H1 (cell line): ENCODE results near the gene TMEM117. TPM values are rescaled to one million over a fixed set of nuclear protein-coding genes. Genes with fewer than 3 reads are reported as not detected.

Experiments used
- SIN3A ChIP-seq, 2 experiments: IDR thresholded peaks in 1 of 2; conservative IDR thresholded peaks in 1 of 2; 2 replicates each; pipeline ENCODE4 v1.6.1; 2011 to 2012; ENCODE audit warnings: low read length in 2 of 2, improper control_type of control experiment in 1 of 2, low read depth in 1 of 2, mild to moderate bottlenecking in 1 of 2
- polyA plus RNA-seq, 7 experiments: library from polyadenylated mRNA; depleted of rRNA in 3 of 7; stranded (reverse) in 5 of 7; unstranded in 2 of 7; fragments of >200 nt in 5 of 7; fragments of 200-250 nt in 2 of 7; gene quantifications; 1 replicate in 5 of 7; 2 replicates in 1 of 7; 4 replicates in 1 of 7; pipeline versions ENCODE4 v1.2.1 to v1.2.3, GENCODE V29; 2011 to 2013; ENCODE audit warnings: missing spikeins in 2 of 7, mixed read lengths in 2 of 7
- total RNA-seq: library from RNA; stranded (reverse); fragmentation: NEBNext Ultra II Directional; extraction: Animal tissue kit (Norgen Biotek cat#: 25700); gene quantifications from 2 replicates; pipeline ENCODE4 v1.2.1, GENCODE V29; 2021
- TF ChIP-seq, protein P1 (sequence below), 3 experiments: IDR thresholded peaks; 1 replicate in 2 of 3; 2 replicates in 1 of 3; pipeline versions ENCODE4 v1.5.1 to v1.6.1; 2011; ENCODE audit warnings: low read length in 3 of 3, mild to moderate bottlenecking in 3 of 3, inconsistent platforms in 2 of 3, low read depth in 1 of 3, moderate library complexity in 1 of 3; ENCODE audit not compliant: insufficient read depth in 1 of 3; ENCODE audit errors: control extremely low read depth in 1 of 3

The TMEM117 gene
- total and polyA plus RNA-seq, 2 of the 8 experiments (the other 6 are each of a cell fraction or from before 2014, with no cell fraction given), result 0.80 to 1.4 TPM

DNA sequence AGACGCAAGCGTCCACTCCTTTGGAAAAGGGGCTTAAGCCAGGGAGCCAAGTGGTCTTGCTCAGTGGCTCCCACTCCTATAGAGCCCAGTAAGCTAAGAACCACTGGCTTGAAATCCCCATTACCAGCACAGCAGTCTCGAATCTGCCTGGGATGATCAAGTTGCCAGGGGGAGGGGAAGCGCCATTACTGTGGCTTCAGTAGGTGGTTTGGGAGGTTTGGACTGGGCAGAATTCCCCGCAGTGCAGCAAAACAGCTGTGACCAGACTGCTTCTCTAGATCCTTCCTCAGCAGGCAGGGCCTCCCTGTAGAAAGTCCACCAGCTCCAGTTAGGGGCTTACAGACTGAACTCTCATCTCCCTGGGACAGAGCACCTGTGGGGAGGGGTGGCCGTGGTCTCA is 115.4 kb downstream of the TMEM117 start (continued):
- TF ChIP-seq SIN3A (conservative IDR thresholded peaks at IDR 0.05 in 1 of 2, IDR thresholded peaks at IDR 0.05 in 1 of 2; ENCODE audit: low read depth in 1 of 2, low read length in 2 of 2), result no peak
- TF ChIP-seq, protein P1, sequence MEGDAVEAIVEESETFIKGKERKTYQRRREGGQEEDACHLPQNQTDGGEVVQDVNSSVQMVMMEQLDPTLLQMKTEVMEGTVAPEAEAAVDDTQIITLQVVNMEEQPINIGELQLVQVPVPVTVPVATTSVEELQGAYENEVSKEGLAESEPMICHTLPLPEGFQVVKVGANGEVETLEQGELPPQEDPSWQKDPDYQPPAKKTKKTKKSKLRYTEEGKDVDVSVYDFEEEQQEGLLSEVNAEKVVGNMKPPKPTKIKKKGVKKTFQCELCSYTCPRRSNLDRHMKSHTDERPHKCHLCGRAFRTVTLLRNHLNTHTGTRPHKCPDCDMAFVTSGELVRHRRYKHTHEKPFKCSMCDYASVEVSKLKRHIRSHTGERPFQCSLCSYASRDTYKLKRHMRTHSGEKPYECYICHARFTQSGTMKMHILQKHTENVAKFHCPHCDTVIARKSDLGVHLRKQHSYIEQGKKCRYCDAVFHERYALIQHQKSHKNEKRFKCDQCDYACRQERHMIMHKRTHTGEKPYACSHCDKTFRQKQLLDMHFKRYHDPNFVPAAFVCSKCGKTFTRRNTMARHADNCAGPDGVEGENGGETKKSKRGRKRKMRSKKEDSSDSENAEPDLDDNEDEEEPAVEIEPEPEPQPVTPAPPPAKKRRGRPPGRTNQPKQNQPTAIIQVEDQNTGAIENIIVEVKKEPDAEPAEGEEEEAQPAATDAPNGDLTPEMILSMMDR (IDR thresholded peaks at IDR 0.05; ENCODE audit: control extremely low read depth in 1 of 3, insufficient read depth in 1 of 3, low read depth in 1 of 3, low read length in 3 of 3), result no peak
